Endothelial cell of umbilical vein (primary cell): ENCODE results near the gene PHACTR1. TPM values are rescaled to one million over a fixed set of nuclear protein-coding genes. Genes with fewer than 3 reads are reported as not detected.

Experiments
- BruUV-seq: library from RNA; stranded (reverse); fragments of 400-500 nt; replicated peaks from 2 replicates; lab custom pipeline; 2021; lab: Mats Ljungman, UMichigan
- CTCF ChIA-PET: fragments of 300-600, 350-600 bp; sonication (Branson Sonifier 250); formaldehyde crosslinking; loops from one replicate; lab custom pipeline; 2021; ENCODE audit warnings: antibody characterized with exemption, inconsistent platforms; lab: Charles Lee
- POLR2A ChIA-PET: fragments of 300-600, 350-600 bp; sonication (Branson Sonifier 250); formaldehyde crosslinking; loops from one replicate; lab custom pipeline; 2021; ENCODE audit warnings: antibody characterized with exemption, inconsistent platforms; lab: Charles Lee
- DNase-seq: peaks from one replicate; pipeline ENCODE4 v3.0.0-alpha.2; 2011; ENCODE audit warnings: low read depth, low spot score
- FAIRE-seq: peaks from 2 replicates; lab custom pipeline; 2011; peaks lifted over from hg19 to GRCh38; lab: Jason Lieb, UNC
- H2AFZ ChIP-seq: 2 replicates; pipeline ENCODE4 v1.6.0; 2012; ENCODE audit warnings: low read depth, low read length, control low read depth, inconsistent platforms
- H3K27ac ChIP-seq: 2 replicates; pipeline ENCODE4 v1.5.1; 2011; ENCODE audit warnings: low read depth, mild to moderate bottlenecking, control low read depth, low read length, moderate library complexity; ENCODE audit not compliant: insufficient read depth
- H3K27me3 ChIP-seq, 2 experiments: 2 replicates each; pipeline versions ENCODE4 v1.6.0 to v1.6.1; 2011; ENCODE audit warnings: low read length in 2 of 2, mixed read lengths in 1 of 2; ENCODE audit not compliant: control insufficient read depth in 2 of 2, insufficient read depth in 2 of 2
- H3K36me3 ChIP-seq, 2 experiments: 2 replicates in 1 of 2; 3 replicates in 1 of 2; pipeline ENCODE4 v1.5.1; 2011; ENCODE audit warnings: low read length in 2 of 2, mild to moderate bottlenecking in 1 of 2, moderate library complexity in 1 of 2; ENCODE audit not compliant: control insufficient read depth in 2 of 2, insufficient read depth in 2 of 2; ENCODE audit errors: extremely low read depth in 1 of 2
- H3K4me1 ChIP-seq: 3 replicates; pipeline ENCODE4 v1.5.1; 2011; ENCODE audit warnings: mild to moderate bottlenecking, low read length; ENCODE audit not compliant: control insufficient read depth, insufficient read depth; ENCODE audit errors: extremely low read depth
- H3K4me2 ChIP-seq: 2 replicates; pipeline ENCODE4 v1.6.1; 2011; ENCODE audit warnings: low read length, control low read depth, mixed read lengths; ENCODE audit not compliant: insufficient read depth
- H3K4me3 ChIP-seq, 3 experiments: fragments of 200-600 bp in 1 of 3; sonication (generic), shearing (Covaris generic) in 1 of 3; replicated peaks in 1 of 3; 2 replicates each; pipeline ENCODE4 v1.5.1; 2011 to 2016; ENCODE audit warnings: control low read depth in 3 of 3, low read length in 3 of 3, mild to moderate bottlenecking in 2 of 3, inconsistent platforms in 1 of 3, low read depth in 1 of 3, moderate library complexity in 1 of 3; ENCODE audit not compliant: insufficient read depth in 1 of 3
- H3K79me2 ChIP-seq: 2 replicates; pipeline ENCODE4 v1.6.0; 2012; ENCODE audit warnings: low read length, inconsistent platforms; ENCODE audit not compliant: control insufficient read depth, insufficient read depth
- H3K9ac ChIP-seq: replicated peaks from 2 replicates; pipeline ENCODE3; 2011; ENCODE audit warnings: low read length, control low read depth; ENCODE audit not compliant: insufficient read depth; ENCODE audit errors: extremely low read depth
- H3K9me1 ChIP-seq: replicated peaks from 3 replicates; pipeline ENCODE4 v1.6.0; 2011; ENCODE audit warnings: mild to moderate bottlenecking, low read length; ENCODE audit not compliant: control insufficient read depth, insufficient read depth; ENCODE audit errors: extremely low read depth
- H3K9me3 ChIP-seq: replicated peaks from 2 replicates; pipeline ENCODE4 v1.5.1; 2012; ENCODE audit warnings: low read length, inconsistent platforms; ENCODE audit not compliant: control insufficient read depth, insufficient read depth
- H4K20me1 ChIP-seq: replicated peaks from 2 replicates; pipeline ENCODE3; 2011; ENCODE audit warnings: mild to moderate bottlenecking, low read length; ENCODE audit not compliant: control insufficient read depth, insufficient read depth; ENCODE audit errors: extremely low read depth
- CTCF ChIP-seq, 2 donors: IDR thresholded peaks; 1 replicate in 1 of 2; 2 replicates in 1 of 2; pipeline ENCODE4 v1.5.1; 2011; ENCODE audit warnings: low read length in 2 of 2, mild to moderate bottlenecking in 2 of 2, moderate library complexity in 2 of 2, control low read depth in 1 of 2, inconsistent platforms in 1 of 2, low read depth in 1 of 2; ENCODE audit not compliant: insufficient read depth in 1 of 2; ENCODE audit errors: extremely low read depth in 1 of 2
- EZH2 ChIP-seq: IDR thresholded peaks from 2 replicates; pipeline ENCODE4 v1.6.1; 2012; ENCODE audit warnings: borderline replicate concordance, low read depth, mild to moderate bottlenecking, moderate library complexity, low read length, inconsistent platforms; ENCODE audit not compliant: severe bottlenecking
- FOS ChIP-seq: IDR thresholded peaks from 2 replicates; pipeline ENCODE4 v1.6.1; 2011; ENCODE audit warnings: mild to moderate bottlenecking, low read length, moderate library complexity, borderline replicate concordance; ENCODE audit not compliant: insufficient read depth
- GATA2 ChIP-seq: IDR thresholded peaks from 2 replicates; pipeline ENCODE4 v1.7.0; 2011; ENCODE audit warnings: low read depth, mild to moderate bottlenecking, moderate library complexity, mixed read lengths, low read length; ENCODE audit not compliant: insufficient read length, insufficient read depth
- JUN ChIP-seq: IDR thresholded peaks from 2 replicates; pipeline ENCODE4 v1.6.1; 2011; ENCODE audit warnings: borderline replicate concordance, low read depth; ENCODE audit not compliant: insufficient read length, insufficient read depth
- MAX ChIP-seq: IDR thresholded peaks from 2 replicates; pipeline ENCODE4 v1.6.1; 2011; ENCODE audit not compliant: insufficient read depth, insufficient read length
- MYC ChIP-seq: IDR thresholded peaks from one replicate; pipeline ENCODE4 v1.6.1; 2011; ENCODE audit warnings: mild to moderate bottlenecking, low read depth, low read length
- POLR2A ChIP-seq: IDR thresholded peaks from 2 replicates; pipeline ENCODE4 v1.6.1; 2012; ENCODE audit warnings: low read depth, mild to moderate bottlenecking, control low read depth, low read length
- POLR2AphosphoS5 ChIP-seq: IDR thresholded peaks from 2 replicates; pipeline ENCODE4 v1.6.1; 2012; ENCODE audit warnings: low read depth, mild to moderate bottlenecking, control low read depth, low read length, moderate library complexity; ENCODE audit not compliant: insufficient read depth
- dilution Hi-C: fragments of 300-500 bp; cut with MboI; formaldehyde crosslinking; loops from one replicate; pipeline ENCODE4 v1.15.0; 2019; ENCODE audit warnings: low sequenced_read_pairs; ENCODE audit not compliant: extremely low pct_ligation_motif_present
- intact Hi-C: fragments of 100-400 bp; cut with micrococcal nuclease; formaldehyde crosslinking; loops from one replicate; pipeline ENCODE4 v1.10.0; 2022
- polyA plus RNA-seq, 4 experiments: library from polyadenylated mRNA; depleted of rRNA in 3 of 4; stranded (reverse) in 3 of 4; unstranded in 1 of 4; fragments of >200 nt; gene quantifications; 2 replicates each; pipeline versions ENCODE4 v1.2.1 to v1.2.3, GENCODE V29; 2011 to 2012; ENCODE audit warnings: missing spikeins in 1 of 4
- total RNA-seq: library from RNA; stranded (reverse); gene quantifications from 2 replicates; pipeline ENCODE4 v1.2.3, GENCODE V29; 2021

Gene PHACTR1
- total and polyA plus RNA-seq, 2 donors (not counting 3 experiments of a cell fraction or from before 2014, with no cell fraction given) = 2.4 to 23.2 TPM

- intact Hi-C loops = no loop called here
- H3K79me2 ChIP-seq = no peaks in the 10 kb centered on the region
Measured at GRCh38 chr6:13187692-13188091, 471.1 kb downstream of the PHACTR1 start.

DNA sequence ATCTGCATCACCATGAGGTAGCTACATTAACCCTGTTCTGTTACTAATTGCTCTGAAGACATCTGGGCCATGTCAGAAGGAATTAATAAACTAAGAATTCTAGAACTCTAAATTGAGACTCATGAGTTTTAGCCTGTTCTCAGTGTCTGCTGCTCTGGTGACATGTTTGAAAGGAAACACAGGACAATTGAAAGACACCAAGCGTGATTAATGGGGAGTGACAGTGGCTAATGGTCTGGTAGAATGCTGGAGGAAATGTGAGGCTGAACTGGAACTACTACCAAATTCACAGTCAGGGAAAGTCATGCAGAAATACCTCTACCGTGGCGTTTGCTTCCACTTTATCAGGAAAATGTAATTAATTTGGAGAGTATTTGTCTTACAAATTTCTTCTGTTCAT, 471.7 kb downstream of the PHACTR1 start:
- dilution Hi-C loops = no loop called here
- BruUV-seq = no TSS peak
- CTCF ChIA-PET = interaction anchor here (1.7 kb wide), 1 partner anchor 277 kb away, joined by 5 read pairs; no protein-coding TSS in a partner anchor

More at GRCh38 chr6:13187692-13188091, 471.1 kb downstream of the PHACTR1 start:
- no peak overlapping the region for H3K4me2 ChIP-seq
- H3K9me3 ChIP-seq = no peaks in the 10 kb centered on the region
- no TSS peak for BruUV-seq
- no peak overlapping the region for H3K4me3 ChIP-seq
- H3K27me3 ChIP-seq = no peaks in the 10 kb centered on the region
- DNase-seq = no peak
- H3K9ac ChIP-seq = no peak overlapping the region
- no peak overlapping the region for H2AFZ ChIP-seq
- no peaks in the 10 kb centered on the region for H3K9me1 ChIP-seq
- dilution Hi-C loops = no loop called here
- H3K36me3 ChIP-seq = no peaks in the 10 kb centered on the region
- FAIRE-seq = no peak
- TF ChIP-seq POLR2AphosphoS5 = no peak
- ChIA-PET POLR2A (no interaction called here), CTCF (interaction anchor here (1.7 kb wide), 1 partner anchor 276 kb away, joined by 5 read pairs; no protein-coding TSS in a partner anchor)
- no peaks in the 10 kb centered on the region for H3K4me1 ChIP-seq
- no peak overlapping the region for H3K27ac ChIP-seq
- no peaks in the 10 kb centered on the region for H4K20me1 ChIP-seq

More for the DNA sequence above, 471.7 kb downstream of the PHACTR1 start:
- H3K4me3 ChIP-seq = no peak overlapping the region
- H3K79me2 ChIP-seq = no peaks in the 10 kb centered on the region
- H3K27me3 ChIP-seq = no peaks in the 10 kb centered on the region
- H3K9me1 ChIP-seq = no peaks in the 10 kb centered on the region
- H2AFZ ChIP-seq = no peak overlapping the region
- no peak overlapping the region for H3K9ac ChIP-seq
- no peaks in the 10 kb centered on the region for H4K20me1 ChIP-seq
- FAIRE-seq = no peak
- TF ChIP-seq POLR2A = no peak
- no peak for TF ChIP-seq MYC
- TF ChIP-seq FOS = no peak
- TF ChIP-seq MAX = no peak
- no peak for TF ChIP-seq EZH2
- no peak for TF ChIP-seq CTCF (IDR thresholded peaks at IDR 0.05; ENCODE audit: extremely low read depth in 1 of 2, insufficient read depth in 1 of 2, low read depth in 1 of 2, low read length in 2 of 2)
- no peak for TF ChIP-seq GATA2
- TF ChIP-seq JUN = no peak
- TF ChIP-seq POLR2AphosphoS5 = no peak
- no peak for DNase-seq
- no peak overlapping the region for H3K27ac ChIP-seq
- H3K9me3 ChIP-seq = no peaks in the 10 kb centered on the region
- no peaks in the 10 kb centered on the region for H3K36me3 ChIP-seq
- H3K4me1 ChIP-seq = no peaks in the 10 kb centered on the region
- POLR2A ChIA-PET = no interaction called here
- intact Hi-C loops = no loop called here
- H3K4me2 ChIP-seq = no peak overlapping the region
